Activated T-cell treated with anti-CD3 and anti-CD28 coated beads, Interleukin-2, amount 50 U/mL, for 4 hours (primary cell): ENCODE measurements around the gene FAM219A. TPM values are rescaled to one million over a fixed set of nuclear protein-coding genes. Genes with fewer than 3 reads are reported as not detected.
"Not testable (repeated sequence)": the region's sequence is repeated elsewhere in the genome, so short reads cannot be mapped to it uniquely, and the experiment has no call there.

Experiments
- ATAC-seq, 2 donors: fragments of 200-7000 bp; cut with Tn5 transposase; one replicate each; pipeline ENCODE4 v1.10.0; 2021
- DNase-seq: peaks from one replicate; pipeline ENCODE4 v3.0.0-alpha.2; 2020
- H3K27me3 Mint-ChIP-seq: one replicate; pipeline ENCODE4 v1.8.0; 2021; ENCODE audit warnings: low read depth, mixed read lengths
- H3K36me3 Mint-ChIP-seq: one replicate; pipeline ENCODE4 v1.8.0; 2022; ENCODE audit warnings: mixed read lengths; ENCODE audit not compliant: insufficient read depth
- H3K4me1 Mint-ChIP-seq: one replicate; pipeline ENCODE4 v1.8.0; 2021; ENCODE audit warnings: low read depth, mixed read lengths
- H3K4me3 Mint-ChIP-seq: one replicate; pipeline ENCODE4 v1.8.0; 2021; ENCODE audit warnings: mild to moderate bottlenecking, moderate library complexity, mixed read lengths
- H3K9me3 Mint-ChIP-seq: one replicate; pipeline ENCODE4 v1.8.0; 2021; ENCODE audit warnings: mixed read lengths
- total RNA-seq, 3 donors: library from RNA; stranded (reverse); gene quantifications; one replicate each; pipeline ENCODE4 v1.2.1, GENCODE V29; 2021

The FAM219A gene
- total RNA-seq, 3 donors from 2014 or later: 23.1 to 31.2 (median 26.4) TPM

- Mint-ChIP-seq H3K27me3 (no peaks in the 10 kb centered on the region), H3K4me1 (peaks cover 17% of the 10 kb centered on the region)
Observed at GRCh38 chr9:34443533-34443932, 14.8 kb downstream of the FAM219A start.

GRCh38 chr9:34442770-34443169 lies 15.6 kb downstream of the FAM219A start:
- Mint-ChIP-seq H3K27me3 (no peaks in the 10 kb centered on the region), H3K9me3 (no peaks in the 10 kb centered on the region), H3K36me3 (peaks cover 4% of the 10 kb centered on the region), H3K4me3 (no peak overlapping the region), H3K4me1 (peaks cover 17% of the 10 kb centered on the region)
- ATAC-seq: no peak
- no peak for DNase-seq

More at GRCh38 chr9:34443533-34443932, 14.8 kb downstream of the FAM219A start:
- no peak for ATAC-seq
- Mint-ChIP-seq H3K36me3 (peaks cover 4% of the 10 kb centered on the region), H3K9me3 (no peaks in the 10 kb centered on the region), H3K4me3 (no peak overlapping the region)
- no peak for DNase-seq

- Mint-ChIP-seq H3K27me3 (no peaks in the 10 kb centered on the region), H3K36me3 (peaks cover 4% of the 10 kb centered on the region), H3K4me1 (peaks cover 17% of the 10 kb centered on the region), H3K4me3 (no peak overlapping the region), H3K9me3 (no peaks in the 10 kb centered on the region)
- DNase-seq (no peak), ATAC-seq (no peak)
Observed at GRCh38 chr9:34440017-34440416, 18.4 kb downstream of the FAM219A start.

- H3K9me3 Mint-ChIP-seq, H3K27me3 Mint-ChIP-seq, H3K36me3 Mint-ChIP-seq, H3K4me3 Mint-ChIP-seq, ATAC-seq, DNase-seq: not testable (repeated sequence)
- H3K4me1 Mint-ChIP-seq: peaks cover 17% of the 10 kb centered on the region
Observed at GRCh38 chr9:34438465-34438864, 19.9 kb downstream of the FAM219A start.

GRCh38 chr9:34437926-34438307 lies 20.5 kb downstream of the FAM219A start:
- not testable (repeated sequence) for ATAC-seq, H3K9me3 Mint-ChIP-seq, H3K36me3 Mint-ChIP-seq, DNase-seq, H3K4me3 Mint-ChIP-seq, H3K27me3 Mint-ChIP-seq
- H3K4me1 Mint-ChIP-seq: peaks cover 15% of the 10 kb centered on the region

GRCh38 chr9:34437006-34437925 lies 21.1 kb downstream of the FAM219A start:
- ATAC-seq (peak; percentile 95 to 97), DNase-seq (peak; percentile 53)
- H3K27me3 Mint-ChIP-seq: no peaks in the 10 kb centered on the region
- H3K9me3 Mint-ChIP-seq: no peaks in the 10 kb centered on the region
- peaks cover 15% of the 10 kb centered on the region for H3K4me1 Mint-ChIP-seq
- peaks cover 5% of the 10 kb centered on the region for H3K36me3 Mint-ChIP-seq
- no peak overlapping the region for H3K4me3 Mint-ChIP-seq

GRCh38 chr9:34431667-34432066 lies 26.7 kb downstream of the FAM219A start:
- Mint-ChIP-seq H3K9me3 (no peaks in the 10 kb centered on the region), H3K4me3 (no peak overlapping the region)
- ATAC-seq: no peak

GRCh38 chr9:34430843-34431437 lies 27.4 kb downstream of the FAM219A start:
- H3K36me3 Mint-ChIP-seq: peaks cover 3% of the 10 kb centered on the region
- no peak overlapping the region for H3K4me3 Mint-ChIP-seq
- no peaks in the 10 kb centered on the region for H3K9me3 Mint-ChIP-seq
- H3K27me3 Mint-ChIP-seq: no peaks in the 10 kb centered on the region
- H3K4me1 Mint-ChIP-seq: no peaks in the 10 kb centered on the region
- ATAC-seq (no peak), DNase-seq (no peak)

More at GRCh38 chr9:34431667-34432066, 26.7 kb downstream of the FAM219A start:
- no peaks in the 10 kb centered on the region for H3K27me3 Mint-ChIP-seq
- peaks cover 3% of the 10 kb centered on the region for H3K36me3 Mint-ChIP-seq
- no peak for DNase-seq
- no peaks in the 10 kb centered on the region for H3K4me1 Mint-ChIP-seq

GRCh38 chr9:34428325-34428958 lies 29.9 kb downstream of the FAM219A start:
- H3K4me3 Mint-ChIP-seq: no peak overlapping the region
- ATAC-seq: no peak
- peaks cover 3% of the 10 kb centered on the region for H3K36me3 Mint-ChIP-seq
- no peak for DNase-seq
- H3K27me3 Mint-ChIP-seq: no peaks in the 10 kb centered on the region
- no peaks in the 10 kb centered on the region for H3K9me3 Mint-ChIP-seq
- no peaks in the 10 kb centered on the region for H3K4me1 Mint-ChIP-seq

- Mint-ChIP-seq H3K9me3 (no peaks in the 10 kb centered on the region), H3K4me3 (no peak overlapping the region), H3K27me3 (no peaks in the 10 kb centered on the region), H3K36me3 (peaks cover 2% of the 10 kb centered on the region), H3K4me1 (no peaks in the 10 kb centered on the region)
- DNase-seq: no peak
- ATAC-seq: no peak
Observed at GRCh38 chr9:34426347-34427074, 31.9 kb downstream of the FAM219A start.

GRCh38 chr9:34419716-34420504 lies 38.5 kb downstream of the FAM219A start:
- no peak overlapping the region for H3K4me3 Mint-ChIP-seq
- DNase-seq (no peak), ATAC-seq (no peak)
- H3K9me3 Mint-ChIP-seq: no peaks in the 10 kb centered on the region
- H3K27me3 Mint-ChIP-seq: no peaks in the 10 kb centered on the region
- H3K4me1 Mint-ChIP-seq: no peaks in the 10 kb centered on the region
- H3K36me3 Mint-ChIP-seq: peaks cover 6% of the 10 kb centered on the region

GRCh38 chr9:34417734-34418133 lies 40.6 kb downstream of the FAM219A start:
- Mint-ChIP-seq H3K4me3 (no peak overlapping the region), H3K27me3 (no peaks in the 10 kb centered on the region), H3K4me1 (no peaks in the 10 kb centered on the region), H3K9me3 (no peaks in the 10 kb centered on the region), H3K36me3 (peaks cover 4% of the 10 kb centered on the region)
- ATAC-seq: no peak
- no peak for DNase-seq

GRCh38 chr9:34413231-34413852 lies 45.0 kb downstream of the FAM219A start:
- no peak for DNase-seq
- Mint-ChIP-seq H3K4me3 (no peak overlapping the region), H3K27me3 (no peaks in the 10 kb centered on the region), H3K36me3 (peaks cover 2% of the 10 kb centered on the region), H3K9me3 (no peaks in the 10 kb centered on the region), H3K4me1 (no peaks in the 10 kb centered on the region)
- ATAC-seq: no peak
